Cerebellar nuclear complex (tissue), 1 donor: ENCODE measurements around the gene TMED10.
A peak's percentile ranks its signal among the peaks of the same experiment; 100 is the strongest.
"Not testable (repeated sequence)": the region's sequence is repeated elsewhere in the genome, so short reads cannot be mapped to it uniquely, and the experiment has no call there.

Experiments used
- DNase-seq, 2 experiments: peaks; one replicate each; lab custom pipeline; 2025; lab: John Stamatoyannopoulos, UW

Gene TMED10

DNA sequence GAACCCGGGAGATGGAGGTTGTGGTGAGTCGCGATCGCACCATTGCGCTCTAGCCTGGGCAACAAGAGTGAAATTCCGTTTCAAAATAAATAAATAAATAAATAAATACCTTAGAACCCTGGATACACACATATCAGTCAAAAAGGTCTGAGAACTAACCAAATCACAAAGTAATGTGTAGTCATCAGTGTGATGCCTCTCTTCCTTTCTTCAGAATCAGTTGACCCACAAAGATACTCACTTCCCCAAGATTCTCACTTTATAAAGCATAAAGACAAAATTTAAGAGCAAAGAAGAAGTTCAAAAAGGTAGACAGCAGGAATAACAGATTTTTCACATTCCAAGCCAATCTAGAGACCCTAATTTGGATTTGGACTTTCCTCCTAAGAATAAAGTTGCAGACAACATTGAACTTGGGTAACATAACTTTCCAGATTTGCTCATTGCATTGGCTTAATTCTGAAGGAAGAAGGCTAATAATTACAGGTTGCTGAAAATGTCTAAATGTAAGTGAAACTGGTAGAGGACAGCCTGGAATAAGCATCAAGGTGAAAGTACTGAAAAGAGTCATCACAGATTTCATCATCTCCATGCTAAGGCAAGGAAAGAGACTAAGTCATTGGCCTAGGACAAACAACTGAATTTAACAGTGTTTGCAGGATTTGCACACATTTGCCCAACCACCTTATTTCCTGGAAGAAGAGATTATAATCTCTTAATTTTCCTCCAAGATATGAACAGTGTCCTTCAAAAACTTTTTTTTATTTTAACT is 17.4 kb downstream of the TMED10 start:
- no peak for DNase-seq

GRCh38 chr14:75156901-75157300 is 19.5 kb downstream of the TMED10 start:
- no peak for DNase-seq

- no peak for DNase-seq
These were observed 20.3 kb downstream of the TMED10 start for GRCh38 chr14:75156111-75156510.

GRCh38 chr14:75155169-75155568 is 21.2 kb downstream of the TMED10 start:
- DNase-seq, result no peak

DNA sequence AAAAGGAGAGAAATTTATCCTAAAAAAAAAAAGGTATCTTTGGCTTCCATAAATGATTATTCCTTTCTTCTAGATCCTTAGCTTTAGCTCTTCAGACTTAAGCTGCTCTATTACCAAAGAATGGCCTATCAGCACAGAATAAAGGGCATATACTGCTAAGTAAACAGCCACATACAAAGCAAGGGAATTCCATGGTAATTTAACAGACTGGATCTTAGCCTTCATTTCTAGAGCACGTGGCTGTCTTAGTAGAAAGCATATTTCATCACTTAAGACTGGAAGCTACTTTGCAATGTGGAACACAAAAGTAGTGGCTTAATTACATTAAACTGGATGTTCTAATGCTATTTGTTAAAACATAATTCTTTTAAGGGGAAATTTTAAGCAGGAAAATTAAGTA is 23.1 kb downstream of the TMED10 start:
- no peak for DNase-seq

DNA sequence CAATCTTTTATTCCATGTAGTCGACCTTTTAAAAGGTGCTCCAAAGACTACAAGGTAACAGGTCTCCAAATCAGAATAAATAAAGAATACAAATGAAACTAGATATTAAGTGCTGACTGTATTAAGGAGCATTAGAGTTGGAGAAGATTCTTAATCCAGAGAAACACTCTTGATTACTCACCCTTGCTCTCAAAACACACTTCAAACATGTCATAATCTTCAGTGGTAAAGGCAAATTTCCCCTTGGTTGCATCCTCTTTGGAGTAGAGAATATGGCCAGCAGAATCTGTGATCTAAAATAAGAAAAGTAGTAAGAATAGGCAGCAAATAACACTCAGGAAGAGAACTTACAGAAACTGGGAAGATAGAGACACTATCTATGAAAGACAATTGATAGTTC is 24.6 kb downstream of the TMED10 start:
- DNase-seq, result no peak

- not testable (repeated sequence) for DNase-seq
These were observed 25.8 kb downstream of the TMED10 start for GRCh38 chr14:75150637-75151036.

GRCh38 chr14:75150150-75150549 is 26.3 kb downstream of the TMED10 start:
- DNase-seq, result no peak

DNA sequence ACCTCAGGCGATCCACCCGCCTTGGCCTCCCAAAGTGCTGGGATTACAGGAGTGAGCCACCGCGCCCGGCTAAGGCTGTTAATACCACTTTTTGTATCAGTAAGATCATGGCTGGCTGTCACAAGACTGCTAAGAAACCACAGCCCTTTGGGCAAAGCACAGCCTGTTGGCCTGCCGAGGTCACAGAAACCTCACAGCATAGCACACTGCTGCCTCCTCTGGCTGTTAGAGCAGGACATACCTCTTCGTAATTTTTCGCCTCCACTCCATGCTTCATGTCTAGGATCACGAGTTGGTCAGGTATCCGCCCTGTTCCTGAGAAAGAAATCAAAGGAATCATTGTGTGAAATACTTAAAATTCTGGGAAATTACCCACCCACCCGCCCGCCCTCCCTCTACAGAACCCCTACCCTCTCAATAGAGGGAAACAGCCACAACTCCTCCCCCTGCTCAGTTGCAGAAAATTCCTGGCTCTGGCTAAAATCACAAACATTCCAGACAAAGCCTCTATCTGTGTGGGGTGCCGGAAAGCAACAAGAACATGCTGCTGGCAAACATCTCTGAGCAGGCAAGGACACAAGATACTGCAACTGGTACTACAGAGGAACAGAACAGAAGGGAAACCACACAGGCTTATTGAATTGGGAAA is 28.9 kb downstream of the TMED10 start:
- no peak for DNase-seq

DNA sequence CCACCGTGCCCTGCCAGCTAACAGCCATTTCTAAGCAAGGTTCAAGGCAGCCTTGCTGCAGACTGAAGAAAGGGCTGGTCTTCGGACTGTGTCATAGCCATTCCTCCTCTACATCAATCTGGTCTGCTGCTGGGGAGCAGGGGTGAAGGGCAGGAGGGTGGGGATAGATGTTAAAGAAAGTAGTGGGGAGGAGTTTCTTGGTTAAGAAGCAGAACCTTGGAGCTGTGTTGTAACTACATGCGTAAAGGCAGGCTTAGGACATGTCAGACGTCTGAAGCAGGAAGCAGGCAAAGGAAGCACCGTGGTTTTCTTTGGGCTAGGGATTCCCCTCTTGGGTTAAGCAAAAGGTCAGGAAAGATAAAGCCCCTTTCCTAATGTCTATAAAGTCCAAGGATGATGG is 31.5 kb downstream of the TMED10 start:
- no peak for DNase-seq

DNA sequence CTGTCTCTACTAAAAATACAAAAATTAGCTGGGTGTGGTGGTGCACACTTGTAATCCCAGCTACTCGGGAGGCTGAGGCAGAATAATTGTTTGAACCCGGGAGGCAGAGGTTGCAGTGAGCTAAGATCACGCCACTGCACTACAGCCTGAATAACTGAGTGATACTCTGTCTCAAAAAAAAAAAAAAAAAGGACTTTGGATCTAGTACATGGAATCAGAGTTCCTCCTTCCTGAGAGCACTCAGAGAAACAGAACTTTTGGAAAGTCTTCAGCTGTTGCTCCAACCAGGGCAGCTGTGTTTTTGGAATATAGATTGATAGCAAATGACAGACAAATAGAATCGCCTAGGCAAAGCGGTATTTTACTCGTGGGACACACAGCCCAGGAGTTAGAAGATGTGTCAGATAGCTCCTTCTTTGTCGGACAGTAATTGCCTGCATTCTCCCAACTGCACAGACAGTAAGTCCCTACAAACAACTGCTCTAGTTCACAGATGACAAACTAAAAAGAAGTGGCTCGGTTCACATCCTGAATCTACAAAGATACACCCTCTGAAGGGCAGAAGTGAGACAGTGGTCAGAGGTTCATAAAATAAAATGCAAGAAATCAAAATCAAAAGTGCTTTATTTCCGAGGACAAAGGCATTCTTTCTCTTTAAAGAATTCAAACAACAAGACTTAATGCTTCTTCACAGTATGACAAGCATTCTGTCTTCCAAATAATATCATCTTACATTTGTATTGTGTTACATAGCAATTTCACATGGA is 32.5 kb downstream of the TMED10 start:
- no peak for DNase-seq

DNA sequence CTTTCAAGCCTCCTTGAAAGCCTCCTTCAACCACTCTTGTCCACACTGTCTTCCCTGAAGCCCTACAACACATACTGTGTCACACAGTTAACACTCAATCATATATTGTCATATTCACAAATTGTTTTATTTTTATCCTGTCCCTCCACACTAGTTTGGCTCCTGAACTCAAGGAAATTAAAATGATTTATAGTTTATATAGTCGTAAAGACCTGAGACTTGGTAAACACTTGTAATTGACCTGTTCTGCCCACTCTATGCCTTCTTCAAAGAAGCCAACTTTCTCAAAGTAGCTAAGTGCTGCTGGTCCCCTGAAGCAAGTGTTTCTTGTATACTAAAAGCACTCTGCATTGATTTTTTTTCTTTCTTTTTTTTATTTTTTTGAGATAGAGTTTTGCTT is 33.9 kb downstream of the TMED10 start:
- no peak for DNase-seq

GRCh38 chr14:75141967-75142366 is 34.4 kb downstream of the TMED10 start:
- no peak for DNase-seq

- DNase-seq, result no peak
These were observed 35.4 kb downstream of the TMED10 start for GRCh38 chr14:75141062-75141461.

DNA sequence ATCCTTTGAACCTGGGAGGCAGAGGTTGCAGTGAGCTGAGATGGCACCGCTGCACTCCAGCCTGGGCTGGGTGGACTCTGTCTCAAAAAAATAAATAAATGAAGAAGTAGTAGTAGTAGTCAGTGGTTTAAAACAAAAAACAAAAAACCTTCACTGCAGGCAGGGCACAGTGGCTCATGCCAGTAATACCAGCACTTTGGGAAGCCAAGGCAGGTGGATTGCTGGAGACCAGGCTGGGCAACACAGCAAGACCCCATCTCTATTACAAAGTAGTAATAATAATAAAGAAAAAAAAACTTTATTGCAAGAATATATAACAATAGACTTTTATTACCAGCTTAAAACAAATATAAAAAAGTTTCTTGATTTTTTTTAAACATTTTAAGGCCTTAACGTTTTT is 35.8 kb downstream of the TMED10 start:
- no peak for DNase-seq

GRCh38 chr14:75139185-75139584 is 37.2 kb downstream of the TMED10 start:
- no peak for DNase-seq

DNA sequence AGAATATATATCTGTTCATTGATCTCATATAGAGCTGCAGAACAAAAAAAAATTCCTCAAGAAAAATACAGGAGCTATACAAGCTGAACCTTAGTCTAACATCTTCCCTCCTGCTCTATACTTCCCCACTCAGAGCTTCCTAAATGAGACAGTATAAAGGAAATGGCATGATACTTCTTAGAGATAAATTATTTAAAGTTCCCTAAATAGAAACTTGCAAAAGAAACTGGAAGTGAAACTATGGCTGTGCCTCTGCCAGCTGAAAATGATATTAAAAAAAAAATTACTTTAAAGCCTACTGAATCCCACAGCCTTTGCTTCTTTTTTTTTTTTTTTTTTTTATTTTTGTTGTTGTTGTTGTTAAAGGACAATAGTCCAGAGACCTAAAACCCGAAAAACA is 37.9 kb downstream of the TMED10 start:
- no peak for DNase-seq

DNA sequence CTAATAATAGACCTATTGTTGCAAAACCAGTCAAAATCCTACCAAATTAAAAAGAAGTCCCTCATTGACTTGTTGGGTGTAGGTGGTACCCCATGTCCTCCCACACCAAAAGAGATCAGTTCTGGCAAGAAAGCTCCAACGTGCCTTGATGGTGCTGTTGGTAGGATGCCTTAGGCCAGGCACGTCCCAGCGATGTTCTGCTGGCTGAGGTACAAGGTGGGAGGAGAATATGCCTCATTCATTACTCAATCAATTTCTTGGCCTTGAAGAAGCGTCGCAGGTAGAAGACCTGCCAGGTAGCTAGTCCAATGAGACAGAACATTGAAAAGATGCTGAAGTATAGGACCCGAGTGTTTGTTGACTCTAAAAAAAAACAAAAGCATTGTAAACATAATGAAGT is 41.8 kb downstream of the TMED10 start:
- no peak for DNase-seq

DNA sequence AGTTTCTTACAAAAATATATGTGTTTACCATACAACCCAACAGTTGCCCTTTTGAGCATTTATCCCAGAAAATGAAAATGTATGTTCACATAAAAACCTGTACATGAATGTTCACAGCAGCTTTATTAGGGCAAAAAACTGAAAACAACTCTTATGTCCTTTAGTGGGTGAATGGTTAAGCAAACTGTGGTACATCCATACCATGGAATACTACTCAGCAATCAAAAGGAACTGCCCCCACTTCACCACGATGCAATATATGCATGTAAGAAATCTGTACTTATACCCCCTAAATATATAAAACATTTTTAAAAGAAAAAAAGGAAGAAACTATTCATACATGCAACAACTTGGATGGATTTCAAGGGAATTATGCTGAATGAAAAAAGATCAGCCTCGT is 42.8 kb downstream of the TMED10 start:
- DNase-seq, result no peak

GRCh38 chr14:75132382-75133086 is 43.9 kb downstream of the TMED10 start:
- DNase-seq, result peak in 1 of 2 experiments; percentile 6

DNA sequence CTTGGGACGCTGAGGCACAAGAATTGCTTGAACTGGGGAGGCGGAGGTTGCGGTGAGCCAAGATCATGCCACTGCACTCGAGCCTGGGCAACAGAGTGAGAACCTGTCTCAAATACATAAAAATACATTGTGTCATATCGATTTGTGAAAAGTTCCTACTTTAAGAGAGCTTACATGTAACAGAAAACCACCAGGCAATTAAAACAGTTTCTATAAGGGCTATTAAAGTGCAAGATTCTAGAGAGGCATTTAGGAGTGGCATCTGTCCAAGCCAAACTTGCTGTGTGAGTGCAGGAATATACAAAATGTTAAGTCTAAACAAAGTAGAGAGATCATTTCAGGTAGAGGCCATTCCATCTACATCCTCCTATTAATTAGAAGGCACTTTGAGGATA is 47.8 kb downstream of the TMED10 start:
- no peak for DNase-seq

DNA sequence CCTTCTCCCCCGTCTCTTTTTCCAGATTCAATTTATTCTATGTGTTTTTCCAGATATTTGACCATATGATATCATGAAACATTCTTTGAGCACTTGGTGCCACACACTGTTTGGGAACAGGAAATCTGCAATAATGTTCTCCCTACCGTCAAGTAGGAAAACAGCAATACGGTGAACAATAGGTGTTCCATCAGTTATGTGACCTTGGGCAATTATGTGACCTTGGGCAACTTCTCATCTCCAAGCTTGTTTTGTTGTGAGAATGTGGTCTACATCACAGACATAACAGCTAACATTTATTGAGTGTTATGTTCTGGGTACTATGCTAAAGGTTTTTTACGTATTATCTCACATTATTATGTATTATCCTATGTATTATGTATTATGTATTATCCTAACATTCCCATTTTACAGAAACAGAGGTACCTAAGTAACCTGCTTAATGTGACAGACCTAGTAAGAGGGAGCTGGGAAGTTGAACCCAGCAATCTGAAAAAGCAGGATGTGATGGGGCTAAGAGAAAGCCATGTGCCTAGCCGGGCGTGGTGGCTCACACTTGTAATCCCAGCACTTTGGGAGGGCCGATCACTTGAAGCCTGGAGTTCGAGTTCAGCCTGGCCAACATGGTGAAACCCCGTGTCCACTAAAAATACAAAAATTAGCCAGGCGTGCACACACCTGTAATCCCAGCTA is 48.4 kb downstream of the TMED10 start:
- DNase-seq, result no peak
